Measurements from ENCODE around the gene ITPR1. TPM values are rescaled to one million over a fixed set of nuclear protein-coding genes. Genes with fewer than 3 reads are reported as not detected.
A peak's percentile ranks its signal among the peaks of the same experiment; 100 is the strongest.

ITPR1 gene
- total and polyA plus RNA-seq, 2 experiments from 2014 or later: 6.8 to 21.0 TPM

DNA sequence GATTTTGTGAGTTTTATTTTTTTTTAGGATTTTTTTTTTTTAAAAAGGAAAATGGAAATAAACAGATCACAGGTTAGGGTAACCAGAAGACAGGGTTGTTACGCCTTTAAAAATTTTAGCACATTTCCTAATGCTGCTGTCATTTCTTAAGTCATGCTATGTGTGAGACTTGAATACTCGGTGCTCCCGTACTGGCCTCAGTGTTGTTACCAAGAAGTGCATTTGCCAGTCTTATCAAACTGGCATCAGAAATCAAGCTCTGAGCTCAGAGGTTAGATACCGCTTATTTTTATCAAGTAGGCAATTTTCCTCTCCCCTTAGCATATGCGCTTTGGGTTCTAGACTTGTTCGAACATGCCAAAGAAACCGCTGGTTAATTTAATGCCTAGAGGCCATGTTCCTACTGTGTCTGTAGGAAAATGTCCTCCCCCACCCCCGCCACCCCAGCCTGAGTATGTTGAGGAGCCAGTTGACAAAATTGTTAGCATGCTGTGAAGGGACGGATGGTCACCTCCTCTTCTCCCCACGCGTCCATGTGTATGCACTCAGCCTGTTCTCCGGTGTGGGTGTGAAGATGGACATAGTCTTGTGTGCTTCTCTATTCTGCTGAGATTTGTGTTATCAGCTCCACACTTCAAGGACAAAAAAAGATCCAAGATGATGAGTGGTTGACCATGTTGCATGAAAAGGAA, 88.9 kb downstream of the ITPR1 start (continued):
- no peak for TF ChIP-seq ZNF462 (CRISPR knock-in tag; IDR thresholded peaks at IDR 0.05)

DNA sequence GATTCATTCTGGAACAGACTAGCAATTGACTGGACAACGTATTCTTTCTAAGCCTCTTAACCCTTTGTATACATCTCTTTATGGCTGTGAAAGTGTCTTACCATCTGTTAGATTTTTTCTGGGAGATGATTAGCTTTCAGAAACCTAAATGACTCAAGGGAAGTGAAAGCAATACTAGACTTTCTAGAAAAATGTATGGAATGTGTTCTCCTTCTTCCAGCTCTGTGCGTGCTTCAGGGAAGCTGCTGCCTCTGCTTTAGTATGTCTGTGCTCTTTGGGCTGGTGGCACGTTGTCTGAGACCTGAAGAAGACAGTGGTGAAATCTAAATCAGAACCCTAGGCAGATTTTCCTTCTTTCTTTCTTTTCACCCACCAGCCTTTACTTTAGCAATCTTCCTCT, 89.5 kb downstream of the ITPR1 start:
- Histone ChIP-seq H3K9me2 (ENCODE audit: insufficient read depth) (no peaks in the 10 kb centered on the region), H3K36me3 (ENCODE audit: insufficient read depth) (no peaks in the 10 kb centered on the region), H3K4me3 (no peak overlapping the region), H3K4me1 (ENCODE audit: insufficient read depth) (peaks cover 53% of the 10 kb centered on the region), H2AFZ (no peak overlapping the region), H3K27me3 (ENCODE audit: insufficient read depth) (no peaks in the 10 kb centered on the region), H3F3A (replicated peaks; ENCODE audit: low read depth) (no peaks in the 10 kb centered on the region; the same call in 1 of the 2 replicates), H3K27ac (ENCODE audit: low read depth) (no peak overlapping the region), H3K79me2 (replicated peaks; ENCODE audit: insufficient read depth) (no peaks in the 10 kb centered on the region), H4K20me1 (replicated peaks; ENCODE audit: insufficient read depth) (no peaks in the 10 kb centered on the region), H3K4me2 (peak overlapping the region; percentile 39; the same call in 1 of the 2 replicates)
- no peak overlapping the region for H3K4me3 Mint-ChIP-seq
- H3K27ac Mint-ChIP-seq: no peak overlapping the region
- peaks cover 10% of the 10 kb centered on the region for H3K27me3 Mint-ChIP-seq (ENCODE audit: insufficient read depth, low read depth, poor library complexity)
- H3K4me1 Mint-ChIP-seq: peaks cover 52% of the 10 kb centered on the region
- ATAC-seq (0 out of 3 replicates have a peak, but pooled peaks have one; percentile 10), DNase-seq (ENCODE audit: low spot score) (peak; percentile 21)
- H3K36me3 Mint-ChIP-seq (ENCODE audit: low read depth): no peaks in the 10 kb centered on the region
- no peaks in the 10 kb centered on the region for H3K9me3 Mint-ChIP-seq
- TF ChIP-seq ZNF114 (CRISPR knock-in tag; IDR thresholded peaks at IDR 0.05) (no peak), EZH2phosphoT487 (IDR thresholded peaks at IDR 0.05; ENCODE audit: unreplicated experiment) (no peak)

Data from GM23338 (cell line).